ENCODE measurements around the gene YJEFN3.

The YJEFN3 gene

DNA sequence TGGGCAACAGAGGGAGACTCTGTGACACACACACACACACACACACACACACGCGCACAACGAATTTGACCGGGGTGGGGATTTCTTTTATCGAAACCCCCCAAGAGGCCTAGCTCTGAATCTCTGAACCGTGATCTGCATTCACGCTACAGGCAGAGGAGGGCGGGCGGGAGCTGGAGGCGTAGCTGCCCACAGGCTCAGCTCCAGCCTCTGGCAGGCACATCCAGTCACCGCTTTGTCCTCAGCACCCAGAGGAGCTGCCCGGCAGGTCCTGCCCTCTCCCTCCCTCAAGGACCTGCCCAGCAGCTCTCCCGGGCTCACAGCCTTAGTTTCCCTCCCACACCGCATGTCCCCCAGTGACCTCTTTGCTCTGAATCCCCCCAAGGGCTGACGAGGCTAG, 29.3 kb downstream of the YJEFN3 start:
- no peak for DNase-seq

DNA sequence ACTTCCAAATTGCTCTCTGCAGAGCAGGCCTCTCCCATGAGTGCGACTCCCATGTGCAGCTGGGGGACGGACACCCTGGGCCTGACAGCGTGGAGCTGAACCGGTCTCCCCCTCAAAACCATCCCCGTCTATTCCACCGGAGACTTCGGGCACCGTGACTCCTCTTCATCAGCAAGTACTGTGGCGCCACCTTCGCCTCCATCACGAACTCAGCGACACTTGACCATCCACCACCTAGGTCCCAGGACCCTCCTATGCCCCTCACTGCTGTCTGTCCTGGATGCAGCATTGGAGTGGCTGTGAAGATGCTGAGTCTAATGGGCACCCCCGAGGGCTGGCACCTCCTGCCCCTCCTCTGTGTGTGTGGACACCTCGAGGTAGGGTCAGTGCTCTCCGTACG, 29.9 kb downstream of the YJEFN3 start:
- no peak for DNase-seq

DNA sequence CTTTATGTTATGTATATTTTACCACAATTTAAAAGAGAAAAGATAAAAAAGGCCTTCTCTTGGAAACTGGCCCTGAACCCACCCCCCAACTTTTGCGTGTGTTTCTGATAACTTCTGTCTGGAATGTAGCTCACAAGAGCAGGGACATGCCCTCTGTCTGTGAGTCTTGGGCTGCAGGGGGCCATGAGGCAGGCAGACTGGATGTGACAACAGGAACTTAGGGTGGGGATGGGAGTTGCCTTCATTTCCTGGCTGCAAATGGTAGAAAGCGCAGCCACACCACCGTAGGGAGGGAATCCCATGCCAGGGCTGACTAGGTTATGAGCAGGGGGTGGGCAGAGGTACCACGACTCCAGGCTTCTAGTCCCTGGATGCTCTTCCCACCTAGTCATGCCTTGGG, 31.2 kb downstream of the YJEFN3 start:
- DNase-seq, result no peak

DNA sequence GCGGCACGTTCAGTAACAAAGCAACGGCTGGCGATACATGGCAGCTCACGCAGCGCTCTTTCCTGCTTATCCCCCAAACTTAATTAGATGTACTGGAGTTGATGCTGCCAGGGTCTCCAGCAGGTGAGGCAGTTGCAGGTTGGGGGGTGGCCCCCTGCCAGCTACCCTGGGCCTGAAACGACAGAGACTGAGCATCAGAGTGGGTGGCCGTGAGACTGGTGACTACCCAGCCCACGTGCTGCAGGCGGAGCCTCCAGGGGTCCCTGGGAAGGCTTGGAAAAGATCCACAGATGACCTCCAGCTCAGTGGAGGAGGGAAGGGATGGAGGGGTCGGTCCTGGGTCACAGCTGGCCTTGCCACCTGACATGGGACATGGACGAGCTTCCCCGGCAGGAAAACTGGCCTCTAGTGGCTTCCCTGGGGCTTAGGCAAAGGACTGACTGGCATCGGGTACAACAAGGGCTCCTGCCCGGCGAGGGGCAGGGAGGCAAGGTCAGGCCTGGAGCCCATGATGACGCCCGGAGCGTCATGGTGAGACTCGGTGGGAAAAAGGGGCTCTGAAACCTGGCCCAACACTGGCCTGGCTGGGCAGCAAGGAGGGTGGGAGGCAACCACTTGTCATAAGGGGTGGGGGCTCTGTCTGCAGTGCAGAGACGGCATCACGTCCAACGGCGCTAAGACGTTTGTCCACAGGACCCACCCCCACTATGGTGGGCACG, 33.4 kb downstream of the YJEFN3 start:
- DNase-seq, result no peak

DNA sequence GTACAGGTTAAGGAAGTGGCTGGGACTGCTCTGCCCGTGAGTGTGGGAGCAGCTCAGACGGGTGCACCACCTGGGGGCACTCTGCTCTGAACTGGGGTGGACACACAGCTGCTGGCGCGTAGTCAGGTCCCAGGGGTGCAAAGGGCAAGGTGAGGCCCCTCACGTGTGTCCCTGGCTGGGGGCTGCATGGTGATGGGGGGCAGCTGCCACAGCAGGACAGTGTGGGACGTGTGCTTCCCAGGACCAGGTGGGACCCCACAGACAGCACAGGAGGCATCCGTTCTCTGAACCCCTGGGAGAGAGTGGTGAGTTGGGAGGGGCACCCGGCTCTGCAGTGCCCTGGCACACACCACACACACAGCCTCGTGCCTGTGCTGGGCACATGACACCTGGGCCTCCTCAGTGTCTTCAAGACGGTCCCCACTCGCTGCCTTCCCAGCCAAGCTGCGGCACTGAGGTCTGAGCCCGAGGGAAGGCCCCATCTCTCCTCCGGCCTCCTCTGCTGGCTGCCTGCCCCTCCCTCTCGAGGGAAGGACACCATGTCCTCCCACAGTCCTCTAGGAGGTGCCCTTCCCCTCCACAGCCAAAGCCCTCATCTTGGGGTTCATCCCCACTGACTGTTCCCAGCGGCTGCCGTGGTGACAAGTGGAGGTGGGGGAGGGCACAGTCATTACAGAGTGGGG, 34.1 kb downstream of the YJEFN3 start:
- DNase-seq, result no peak

DNA sequence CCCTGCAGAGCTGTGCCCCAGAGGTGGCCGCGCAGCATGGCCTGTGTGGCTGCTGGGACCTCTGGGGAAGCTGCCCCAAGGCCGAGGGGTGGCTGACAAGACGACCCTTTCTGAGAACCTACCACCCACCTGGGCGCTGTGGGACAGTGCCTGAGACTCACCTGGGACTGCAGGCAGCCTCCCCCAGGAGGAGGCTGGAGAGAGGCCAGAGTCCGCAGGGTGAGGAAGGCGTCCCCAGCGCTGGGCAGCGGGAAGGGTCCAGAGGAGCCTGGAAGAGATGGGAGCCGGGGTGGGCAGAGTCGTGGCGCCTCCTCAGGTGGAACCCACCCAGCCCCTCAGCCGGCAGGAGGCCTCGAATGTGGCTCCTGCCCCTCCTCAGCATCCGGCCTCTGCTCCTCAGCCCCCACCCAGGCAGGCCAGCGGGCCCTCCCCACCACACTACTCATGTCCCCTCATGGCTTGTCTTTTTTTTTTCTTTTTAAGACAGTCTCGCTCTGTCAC, 34.7 kb downstream of the YJEFN3 start:
- no peak for DNase-seq

DNA sequence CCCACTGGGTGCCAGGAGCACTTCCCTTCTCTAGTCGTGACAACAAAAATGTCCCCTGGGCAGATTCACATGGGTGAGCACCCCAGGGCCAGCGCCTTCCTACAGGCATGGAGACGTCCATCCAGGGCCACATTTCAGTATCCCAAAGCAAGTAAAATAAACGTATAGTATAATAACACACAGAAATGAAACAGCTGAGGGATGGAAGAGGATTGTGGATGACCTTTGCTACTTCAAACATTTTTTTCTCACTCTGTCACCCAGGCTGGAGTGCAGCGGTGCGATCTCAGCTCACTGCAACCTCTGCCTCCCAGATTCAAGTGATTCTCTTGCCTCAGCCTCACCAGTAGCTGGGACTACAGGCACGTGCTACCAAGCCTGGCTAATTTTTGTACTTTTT, 37.6 kb downstream of the YJEFN3 start:
- no peak for DNase-seq

DNA sequence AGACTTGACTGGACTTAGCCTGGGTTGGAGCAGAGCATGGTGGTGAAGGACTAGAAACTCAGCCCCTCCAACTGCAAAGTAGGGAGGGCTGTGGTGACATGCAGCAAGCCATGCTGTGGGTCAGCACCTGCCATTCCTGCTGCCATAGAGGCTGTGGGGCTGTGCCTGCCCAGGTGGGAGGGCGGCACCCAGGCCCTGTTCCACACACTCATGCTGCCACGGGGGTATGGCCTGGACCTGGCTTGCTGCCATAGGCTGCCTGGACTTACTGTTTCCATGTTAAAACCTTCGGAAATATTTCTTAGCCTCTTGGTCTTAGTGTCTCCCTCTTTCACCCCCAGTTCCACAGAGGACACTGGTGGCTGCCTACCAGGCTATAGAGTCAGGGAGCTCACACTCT, 38.7 kb downstream of the YJEFN3 start:
- no peak for DNase-seq

DNA sequence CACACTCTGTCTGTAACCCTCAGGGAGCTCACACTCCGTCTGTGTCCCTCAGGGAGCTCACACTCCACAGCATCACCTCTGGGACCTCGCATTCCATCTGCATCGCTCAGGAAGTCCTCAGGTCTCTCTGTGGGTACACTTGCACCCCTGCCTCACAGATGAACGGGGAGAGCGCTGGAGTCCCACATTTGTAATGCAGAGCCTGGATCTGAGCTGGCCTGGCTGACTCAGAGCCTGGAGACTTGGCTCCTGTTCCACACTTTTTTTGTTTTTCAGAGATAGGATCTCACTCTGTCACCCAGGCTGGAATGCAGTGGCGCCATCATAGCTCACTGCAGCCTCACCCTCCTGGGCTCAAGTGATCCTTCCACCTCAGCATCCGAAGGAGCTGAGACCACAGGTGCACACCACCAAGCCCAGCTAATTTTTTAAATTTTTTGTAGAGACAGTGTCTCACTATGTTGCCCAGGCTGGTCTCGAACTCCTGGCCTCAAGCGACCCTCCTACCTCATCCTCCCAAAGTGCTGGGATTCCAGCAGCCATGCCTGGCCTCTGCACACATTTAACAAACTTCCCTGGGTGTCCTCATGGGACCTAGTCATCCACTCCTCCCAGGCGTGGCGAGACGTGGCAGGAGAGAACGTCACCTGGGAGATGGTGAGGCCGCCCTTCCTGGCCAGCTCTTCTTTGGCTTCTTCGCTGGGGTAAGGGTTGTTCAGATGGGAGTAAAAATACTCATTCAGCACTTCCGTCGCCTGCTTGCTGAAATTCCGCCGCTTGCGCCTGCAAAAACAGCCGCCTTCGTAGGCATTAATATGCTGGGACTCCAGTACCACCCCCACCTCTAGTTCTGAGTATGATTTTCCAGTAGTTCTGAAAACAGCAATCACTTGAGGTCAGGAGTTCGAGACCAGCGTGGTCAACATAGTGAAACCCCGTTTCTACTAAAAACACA, 40.4 kb downstream of the YJEFN3 start:
- no peak for DNase-seq

DNA sequence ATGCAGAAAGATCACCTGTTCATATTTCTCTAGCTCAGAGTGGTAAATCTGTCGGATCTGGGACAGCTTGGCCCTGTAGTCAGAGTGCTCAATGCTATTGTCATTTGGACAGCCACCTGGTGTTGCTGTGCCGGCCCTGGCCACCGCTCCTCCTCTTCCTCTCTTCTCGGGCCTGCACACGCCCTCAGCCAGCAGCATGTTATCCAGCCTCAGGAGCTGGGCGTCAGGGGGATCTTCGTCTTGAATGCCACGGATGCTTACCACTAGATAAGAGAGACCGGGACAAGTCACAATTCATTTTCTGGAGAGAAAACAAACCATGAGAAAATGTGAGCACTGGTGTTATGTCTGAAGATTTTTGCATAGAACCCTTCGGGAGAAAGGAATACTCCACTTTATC, 41.9 kb downstream of the YJEFN3 start:
- no peak for DNase-seq

DNA sequence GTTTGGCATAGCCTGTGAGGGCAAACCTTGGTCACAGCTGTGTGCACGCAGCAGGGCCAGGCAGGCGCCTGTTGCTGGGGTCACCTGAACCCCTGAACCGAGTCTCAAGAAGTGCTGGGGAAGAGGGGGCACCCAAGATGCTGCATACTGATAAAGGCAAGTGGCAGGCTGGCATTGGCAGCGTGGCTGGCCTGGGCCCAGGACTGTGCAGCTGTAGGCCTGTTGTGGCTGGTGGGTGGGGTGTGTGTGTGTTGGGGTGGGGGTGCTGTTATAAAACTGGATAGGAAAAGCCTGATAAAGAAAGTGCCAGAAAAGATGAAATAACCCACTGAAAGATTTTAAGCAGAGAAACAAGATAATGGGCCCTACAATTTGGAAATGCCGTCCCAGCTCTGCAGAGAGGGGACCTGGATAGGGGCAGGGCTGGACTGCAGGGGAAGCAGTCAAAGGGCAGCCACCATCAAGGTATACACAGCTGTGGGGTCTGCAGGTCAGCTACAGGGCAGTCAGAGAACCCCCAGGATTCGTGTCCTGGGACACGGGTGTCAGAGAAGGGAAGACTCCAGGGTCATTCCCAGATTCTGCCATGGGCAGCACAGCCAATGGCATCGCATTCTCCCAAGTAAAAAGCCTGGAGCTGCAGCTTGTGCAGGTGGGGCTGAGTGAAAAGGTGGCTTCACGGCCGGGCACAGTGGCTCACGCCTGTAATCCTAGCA, 42.5 kb downstream of the YJEFN3 start:
- no peak for DNase-seq

DNA sequence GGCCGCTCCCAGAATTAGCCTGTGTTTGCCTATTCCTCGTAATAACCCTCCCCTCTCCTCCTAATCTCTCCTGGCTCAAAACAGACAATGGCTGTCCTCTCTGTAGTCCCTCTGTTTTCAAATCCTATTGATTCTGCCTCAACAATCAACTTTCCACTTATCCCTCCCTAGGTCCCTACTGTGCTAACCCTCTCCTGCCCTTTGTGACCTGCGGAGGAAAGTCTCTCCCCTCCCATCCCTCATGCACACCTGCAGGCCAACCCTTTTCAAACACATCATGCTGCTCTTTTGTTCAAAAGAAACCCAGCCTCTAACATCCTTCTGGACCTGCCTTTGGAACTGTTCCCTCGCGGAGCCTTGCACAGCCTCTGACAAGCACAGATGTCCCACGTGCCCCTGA, 46.7 kb downstream of the YJEFN3 start:
- no peak for DNase-seq

DNA sequence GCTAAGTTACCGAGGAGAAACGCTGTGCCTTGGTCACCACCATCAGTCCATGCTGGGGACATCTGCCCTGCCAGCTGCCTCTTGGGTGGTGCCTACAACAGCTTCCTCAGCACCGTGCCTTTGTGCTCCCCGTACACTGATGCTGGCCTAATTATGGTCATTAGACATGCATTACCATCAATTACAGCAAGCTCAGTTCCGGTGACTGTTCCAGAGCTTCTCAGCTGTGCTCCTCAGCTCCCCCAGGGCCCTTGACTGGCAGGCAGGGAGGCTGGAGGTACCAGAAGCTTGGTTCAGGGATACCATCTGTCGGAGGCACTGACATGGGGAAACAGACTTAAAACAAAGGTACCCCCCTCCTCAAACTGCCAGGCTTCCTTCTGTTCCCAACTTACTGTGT, 49.5 kb downstream of the YJEFN3 start:
- no peak for DNase-seq

DNA sequence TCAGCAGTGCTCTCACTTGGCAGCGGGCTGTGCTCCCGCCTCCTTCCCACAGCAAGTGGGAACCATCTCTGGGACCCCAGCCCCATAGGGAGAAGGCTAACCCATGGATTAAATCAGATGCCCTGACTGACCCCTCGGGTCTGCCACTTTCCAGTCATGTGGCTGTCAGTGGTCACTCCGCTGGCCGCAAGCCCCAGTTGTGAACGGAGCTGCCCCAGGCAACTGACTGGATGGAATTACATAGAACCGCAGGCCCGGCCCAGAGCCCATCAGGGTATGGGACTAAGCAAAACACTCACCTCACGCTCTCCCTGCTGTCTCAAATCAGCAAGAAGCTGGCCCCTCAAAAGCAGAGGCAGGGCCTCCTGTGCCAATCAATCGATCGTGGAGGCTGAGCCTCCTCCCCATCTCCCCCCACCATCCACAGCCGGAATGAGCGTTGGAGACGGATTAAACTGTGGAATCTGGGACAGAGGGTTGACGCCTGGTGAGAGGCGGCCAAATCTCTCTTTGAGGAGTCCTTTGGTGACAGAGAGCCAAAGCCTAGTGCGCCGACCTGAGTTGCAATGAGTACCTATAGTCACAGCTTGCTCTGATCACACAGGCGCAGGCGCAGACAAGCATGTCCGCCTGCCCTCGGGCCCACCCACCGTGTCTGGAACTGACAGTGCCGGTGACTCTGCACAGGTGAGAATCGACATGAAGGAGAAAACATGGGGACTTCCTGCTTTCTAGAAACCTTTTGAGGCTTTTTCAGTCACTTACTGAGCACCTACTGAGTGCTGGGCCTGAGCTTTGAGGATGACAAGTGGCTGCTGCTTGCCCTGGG, 51.0 kb downstream of the YJEFN3 start:
- DNase-seq, result no peak

DNA sequence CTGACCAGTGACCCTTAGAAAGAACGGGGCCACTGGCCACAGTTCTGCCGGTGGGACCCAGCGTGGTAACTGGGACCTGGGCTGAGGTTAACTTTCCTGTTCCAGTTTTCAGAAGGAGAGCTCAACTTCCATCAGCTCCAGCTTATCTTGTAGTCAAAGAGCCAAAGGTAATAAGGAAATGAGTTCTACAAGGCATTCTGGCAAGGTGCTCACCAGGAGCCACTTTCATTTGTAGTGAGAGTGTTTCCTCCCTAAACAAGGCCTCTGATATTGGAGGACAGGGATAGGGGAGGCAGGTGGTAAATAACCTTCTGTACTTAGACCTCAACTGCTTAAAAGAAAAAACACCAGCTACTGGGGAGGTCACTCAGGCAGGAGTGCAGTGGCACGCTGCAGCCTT, 51.7 kb downstream of the YJEFN3 start:
- no peak for DNase-seq

DNA sequence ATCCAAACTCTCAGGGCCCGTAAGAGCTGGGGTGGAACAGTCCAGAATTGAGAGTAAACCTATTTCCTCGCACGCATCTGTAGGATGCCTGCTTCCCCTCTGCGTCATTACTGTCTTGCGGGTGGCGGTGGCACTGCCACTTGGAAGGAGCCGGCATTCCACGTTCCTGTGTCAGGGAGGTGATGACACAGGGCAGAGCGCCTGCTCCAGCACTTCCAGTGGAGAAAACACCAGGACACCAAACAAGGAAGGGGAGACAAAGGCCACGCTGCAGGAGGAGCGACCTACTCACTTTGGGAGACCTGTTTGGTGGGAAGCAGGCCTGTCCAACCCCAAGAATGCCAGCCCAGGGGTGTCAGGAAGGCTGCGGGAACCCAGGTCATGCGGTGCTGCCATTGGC, 52.7 kb downstream of the YJEFN3 start:
- DNase-seq, result no peak

DNA sequence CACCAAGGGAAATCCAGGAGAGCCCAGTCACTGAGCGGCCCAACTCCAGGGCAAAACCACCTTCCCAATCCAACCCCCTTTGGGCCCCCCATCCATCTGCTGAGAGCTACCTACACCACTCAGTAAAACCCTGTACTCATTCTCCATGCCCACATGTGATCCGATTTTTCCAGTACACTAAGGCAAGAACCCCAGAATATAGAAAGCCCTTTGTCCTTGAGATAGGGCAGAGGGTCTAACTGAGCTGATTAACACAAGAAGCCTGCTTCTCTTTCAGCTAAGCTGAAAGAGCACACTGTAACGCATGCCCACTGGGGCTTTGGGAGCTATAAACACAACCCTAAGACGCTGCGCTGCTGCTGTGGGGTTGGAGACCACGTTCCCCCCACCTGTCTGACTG, 53.8 kb downstream of the YJEFN3 start:
- no peak for DNase-seq

DNA sequence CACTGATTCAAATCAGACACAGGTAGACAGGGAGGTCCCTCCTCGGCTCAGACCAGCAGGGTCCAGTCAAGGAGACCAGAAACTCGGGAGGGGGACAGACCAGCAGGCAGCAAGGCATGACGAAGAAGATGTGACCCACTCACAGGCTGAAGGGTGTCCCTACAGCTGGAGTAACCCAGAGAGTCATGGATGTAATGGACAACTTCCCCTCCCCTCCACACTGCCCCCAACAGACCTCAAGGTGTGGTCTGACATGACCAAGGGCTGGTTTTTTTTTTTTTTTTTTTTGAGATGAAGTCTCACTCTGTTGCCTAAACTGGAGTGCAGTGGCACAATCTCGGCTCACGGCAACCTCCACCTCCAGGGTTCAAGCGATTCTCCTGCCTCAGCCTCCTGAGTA, 55.6 kb downstream of the YJEFN3 start:
- no peak for DNase-seq
